HG02798 (cell line): ENCODE data around the gene CR2.
"Not testable (repeated sequence)": the region's sequence is repeated elsewhere in the genome, so short reads cannot be mapped to it uniquely, and the experiment has no call there.

Experiments used
- ATAC-seq: cut with Tn5 transposase; IDR thresholded peaks from one replicate; pipeline ENCODE4 v1.9.1; 2021; ENCODE audit warnings: mild to moderate bottlenecking; ENCODE audit not compliant: unreplicated experiment, poor library complexity

CR2 gene

GRCh38 chr1:207501071-207501470, 46.9 kb downstream of the CR2 start:
- no peak for ATAC-seq

- no peak for ATAC-seq
Measured at GRCh38 chr1:207502726-207503125, 48.6 kb downstream of the CR2 start.

- ATAC-seq, result no peak
Measured at GRCh38 chr1:207503950-207504349, 49.8 kb downstream of the CR2 start.

GRCh38 chr1:207504438-207504837, 50.3 kb downstream of the CR2 start:
- ATAC-seq, result no peak

- no peak for ATAC-seq
Measured at GRCh38 chr1:207510444-207510843, 56.3 kb downstream of the CR2 start.

GRCh38 chr1:207514890-207515289, 60.8 kb downstream of the CR2 start:
- no peak for ATAC-seq

- ATAC-seq, result no peak
Measured at GRCh38 chr1:207516729-207517128, 62.6 kb downstream of the CR2 start.

GRCh38 chr1:207518608-207519236, 64.6 kb downstream of the CR2 start:
- ATAC-seq, result no peak

GRCh38 chr1:207519505-207520399, 65.6 kb downstream of the CR2 start:
- no peak for ATAC-seq

- ATAC-seq, result not testable (repeated sequence)
Measured at GRCh38 chr1:207520400-207521345, 66.5 kb downstream of the CR2 start.

- not testable (repeated sequence) for ATAC-seq
Measured at GRCh38 chr1:207525239-207525638, 71.1 kb downstream of the CR2 start.

- peak; percentile 57 for ATAC-seq
Measured at GRCh38 chr1:207528401-207528800, 74.3 kb downstream of the CR2 start.

- not testable (repeated sequence) for ATAC-seq
Measured at GRCh38 chr1:207536263-207536662, 82.1 kb downstream of the CR2 start.
